Islet precursor cell (in vitro differentiated cells): ENCODE measurements around the gene SNCA.

ENCODE experiments used
- DNase-seq: peaks from one replicate; pipeline ENCODE4 v3.0.0-alpha.2; 2018

SNCA gene

GRCh38 chr4:89752932-89753598 is 83.9 kb downstream of the SNCA start:
- peak; percentile 87 for DNase-seq

- no peak for DNase-seq
These were observed 85.5 kb downstream of the SNCA start for GRCh38 chr4:89751416-89751815.

DNA sequence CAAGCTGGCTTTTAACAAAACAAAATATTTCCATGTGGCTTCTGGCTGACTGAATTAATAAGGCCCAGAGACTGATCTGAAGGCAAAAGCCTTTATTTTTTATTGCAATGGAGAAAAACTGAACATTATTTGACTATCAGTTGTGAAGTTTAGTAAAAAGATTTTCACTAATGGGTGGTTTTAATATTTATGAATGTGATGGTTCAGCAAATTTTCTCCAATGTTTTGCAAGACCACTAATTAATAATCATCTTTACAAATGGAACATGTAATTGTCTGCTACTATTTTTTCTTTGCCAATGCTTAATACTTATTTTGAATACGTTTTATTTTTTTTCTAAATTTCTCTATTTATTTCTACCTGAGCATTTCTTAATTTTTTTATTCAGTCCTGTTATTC is 90.6 kb downstream of the SNCA start:
- no peak for DNase-seq

DNA sequence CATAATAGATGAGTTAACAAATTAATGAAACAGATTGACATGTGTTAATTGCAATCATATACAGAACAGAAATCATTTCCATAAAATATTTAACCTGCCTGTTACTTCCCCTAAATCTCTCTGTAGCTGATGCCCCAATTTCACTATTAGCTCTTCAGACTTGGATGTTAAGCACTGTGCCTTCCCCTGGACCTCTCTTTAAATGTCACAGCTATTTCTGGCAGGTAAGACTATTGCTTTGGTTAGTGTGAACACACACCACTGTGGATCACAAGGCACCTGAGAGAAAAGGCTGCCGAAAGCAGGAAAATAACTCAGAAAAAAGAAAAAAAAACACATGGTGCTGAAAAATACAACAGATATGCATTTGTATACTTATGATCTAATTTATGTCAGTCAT is 91.3 kb downstream of the SNCA start:
- DNase-seq = no peak

DNA sequence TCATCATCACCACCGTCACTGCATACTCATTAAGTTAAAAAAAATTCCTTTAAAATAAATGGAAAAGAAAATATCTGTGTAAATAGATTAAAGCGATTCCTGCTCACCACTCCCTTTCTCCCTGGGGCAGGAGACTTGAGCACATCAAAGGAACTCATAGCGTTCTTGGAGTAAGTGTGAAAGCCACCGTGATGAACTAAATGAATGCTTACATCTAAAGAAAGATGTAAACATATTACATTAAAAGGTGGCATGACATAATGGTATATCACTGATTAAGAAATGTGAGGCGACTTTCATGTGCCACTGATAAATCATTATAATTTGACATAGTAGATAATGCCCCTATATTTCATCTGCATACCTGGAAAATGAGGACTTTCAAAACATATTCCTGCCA is 92.0 kb downstream of the SNCA start:
- no peak for DNase-seq

- DNase-seq = no peak
These were observed 95.2 kb downstream of the SNCA start for GRCh38 chr4:89741768-89742167.

DNA sequence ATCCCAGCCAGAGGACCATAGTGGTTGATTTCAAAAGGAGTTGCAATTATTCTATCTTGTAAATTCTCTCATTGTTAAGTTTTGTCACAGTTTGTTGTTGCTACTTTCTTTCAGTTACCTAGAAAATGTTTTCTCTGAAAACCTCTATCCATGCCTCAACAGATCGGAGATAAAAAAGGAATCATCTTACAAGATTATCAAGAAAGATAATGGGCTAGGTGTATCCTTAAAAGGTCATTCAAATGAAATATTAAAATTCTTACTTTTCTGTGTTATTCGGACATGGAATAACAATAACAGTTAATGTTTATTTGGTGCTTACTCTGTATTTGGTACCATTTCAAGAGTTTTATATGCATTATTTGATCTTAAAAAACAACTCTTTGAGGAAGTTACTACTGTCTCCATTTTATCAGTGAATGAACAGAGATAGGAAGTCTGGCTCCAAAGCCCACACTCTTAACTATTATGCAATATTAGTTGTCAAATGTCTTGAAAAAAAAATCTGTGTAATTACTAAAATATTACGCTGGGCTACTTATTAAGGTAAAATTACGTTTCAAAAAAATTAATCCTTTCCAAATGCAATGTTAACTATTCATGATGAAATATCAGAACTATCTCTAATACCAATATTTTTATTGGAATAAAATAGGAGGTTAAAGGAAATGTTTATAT is 97.5 kb downstream of the SNCA start:
- DNase-seq = no peak

- DNase-seq = peak; percentile 63
These were observed 99.1 kb downstream of the SNCA start for GRCh38 chr4:89737888-89738287.

DNA sequence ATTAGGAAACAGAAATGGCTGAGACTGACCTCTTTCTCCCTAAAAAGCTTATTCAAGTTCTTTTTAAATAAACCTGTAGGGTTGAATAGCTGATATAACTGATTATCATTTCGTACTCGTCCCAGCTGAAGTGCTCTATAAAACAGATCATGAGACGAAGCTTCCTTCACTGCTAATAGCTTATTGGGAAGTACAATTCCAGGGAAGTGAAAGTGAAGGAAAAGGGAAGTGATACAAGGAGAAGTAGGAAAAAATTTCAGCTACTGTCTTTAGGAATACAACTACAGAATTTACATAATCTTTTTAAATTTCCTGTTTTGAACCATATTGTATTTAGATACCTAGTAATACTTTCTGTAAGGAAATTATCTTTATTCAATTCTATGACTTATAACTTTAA is 103.0 kb downstream of the SNCA start:
- DNase-seq = no peak

DNA sequence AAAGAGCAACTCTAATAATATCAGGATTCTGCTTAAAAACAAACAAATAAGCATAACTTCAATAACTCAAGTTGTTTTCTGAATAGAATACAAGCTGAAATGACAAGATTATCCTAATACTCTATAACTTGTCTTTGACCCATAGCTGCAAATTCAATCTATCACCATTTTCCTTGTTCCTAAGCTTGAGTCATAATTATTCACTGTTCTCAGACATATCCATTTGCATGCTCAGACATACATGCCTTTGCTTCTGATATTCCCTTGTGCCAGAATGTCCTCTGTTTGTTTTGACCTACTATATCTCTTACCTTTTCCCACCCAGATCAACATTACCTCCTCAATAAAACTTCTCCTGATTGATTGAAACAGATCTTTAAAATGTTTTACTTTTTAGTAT is 109.7 kb downstream of the SNCA start:
- DNase-seq = no peak

DNA sequence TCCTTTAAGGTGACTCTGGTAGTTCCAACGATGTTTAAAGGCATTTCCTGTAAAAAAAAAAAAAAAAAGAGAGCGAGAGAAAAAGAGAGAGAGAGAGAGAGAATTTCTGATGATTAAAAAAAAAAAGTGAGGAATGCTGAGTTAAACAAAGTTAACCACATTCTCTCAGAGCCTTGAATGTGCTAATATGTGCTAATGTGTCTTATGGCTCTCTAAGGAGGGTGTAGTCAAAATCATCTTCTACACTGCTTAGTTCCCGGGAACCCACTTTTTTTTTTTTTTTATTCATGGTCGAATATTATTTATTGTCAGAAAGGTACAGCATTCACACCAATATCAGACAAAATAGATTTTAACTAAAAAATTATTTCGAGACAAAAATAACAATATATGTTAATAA is 111.7 kb downstream of the SNCA start:
- no peak for DNase-seq

DNA sequence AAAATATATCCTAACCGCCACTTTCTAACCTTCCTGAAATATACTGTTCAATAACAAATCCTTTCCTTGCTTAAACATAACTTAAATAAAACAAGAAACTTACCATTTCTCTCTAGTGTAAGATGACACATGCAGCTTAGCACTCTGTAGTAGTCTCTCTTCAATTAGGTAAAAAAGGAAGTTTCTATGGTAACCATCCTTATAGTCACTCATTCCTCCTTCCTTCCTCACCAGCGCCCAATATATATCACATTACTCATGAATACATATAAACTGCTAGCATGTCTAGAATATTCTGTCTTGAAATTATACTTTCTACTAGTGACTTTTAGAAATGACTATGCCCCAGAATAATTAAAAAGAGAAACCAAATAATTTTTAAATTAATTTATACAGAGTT is 112.2 kb downstream of the SNCA start:
- no peak for DNase-seq

DNA sequence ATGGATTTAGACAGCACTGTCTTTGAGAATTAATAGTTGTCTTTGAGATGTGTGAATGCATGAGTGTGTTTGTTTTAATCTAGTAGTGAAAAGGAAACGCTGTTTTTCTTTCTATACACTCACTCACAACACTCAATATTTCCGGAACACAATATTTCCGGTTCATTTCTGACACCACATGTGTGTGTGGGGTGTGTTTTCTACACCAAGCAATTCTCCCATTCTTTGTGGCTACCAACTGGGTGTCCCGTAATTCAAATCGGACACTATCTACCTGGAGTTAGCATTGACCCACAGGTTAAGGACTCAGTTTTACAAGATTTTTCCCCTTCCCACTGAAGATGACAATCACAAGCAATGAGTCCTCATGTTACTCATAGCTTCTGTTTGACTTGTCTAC is 113.9 kb downstream of the SNCA start:
- DNase-seq = no peak

GRCh38 chr4:89722517-89722916 is 114.4 kb downstream of the SNCA start:
- DNase-seq = no peak

DNA sequence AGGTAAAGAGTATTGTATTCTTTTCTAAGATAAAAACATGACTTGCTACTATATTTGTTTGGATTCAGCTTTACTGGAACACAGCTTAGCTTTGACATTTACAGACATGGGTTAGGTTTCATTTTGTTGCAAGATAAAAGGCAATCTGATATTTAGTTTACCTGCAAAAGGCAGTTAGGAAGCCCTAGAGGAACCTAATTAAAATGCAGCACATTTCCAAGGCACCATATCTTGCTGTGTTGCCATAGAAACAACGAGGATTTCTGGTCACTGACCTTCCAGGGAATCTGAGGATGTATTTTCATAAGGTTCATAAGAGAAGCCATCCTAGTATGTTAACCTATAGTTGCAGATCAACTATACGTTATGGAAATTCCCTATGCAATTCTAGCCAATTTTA is 116.0 kb downstream of the SNCA start:
- no peak for DNase-seq

DNA sequence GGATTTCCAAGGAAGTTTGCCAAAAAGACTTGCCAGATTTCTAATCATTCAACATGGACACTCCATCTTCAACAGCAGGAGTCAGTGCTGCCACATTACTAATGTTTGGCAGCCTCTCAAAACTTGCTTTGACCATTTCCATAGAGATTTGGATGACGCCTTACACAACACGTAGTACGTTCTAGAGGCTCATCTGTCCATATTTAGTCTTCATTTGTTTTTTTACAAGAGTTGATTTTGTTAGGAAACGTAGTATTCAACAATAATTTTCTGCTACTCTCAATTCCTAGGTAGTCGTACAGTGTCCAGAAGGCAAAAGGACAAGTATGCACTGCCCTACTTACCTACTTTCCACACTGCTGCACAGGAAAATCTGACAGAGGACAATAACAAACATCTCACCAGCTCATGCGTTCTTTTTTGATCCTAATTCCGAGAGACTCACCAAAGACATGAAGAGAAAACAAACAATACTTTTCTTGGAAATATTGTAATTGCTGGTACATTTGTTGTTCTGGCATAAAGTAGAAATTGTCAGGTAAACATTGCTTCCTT is 117.3 kb downstream of the SNCA start:
- DNase-seq = no peak

DNA sequence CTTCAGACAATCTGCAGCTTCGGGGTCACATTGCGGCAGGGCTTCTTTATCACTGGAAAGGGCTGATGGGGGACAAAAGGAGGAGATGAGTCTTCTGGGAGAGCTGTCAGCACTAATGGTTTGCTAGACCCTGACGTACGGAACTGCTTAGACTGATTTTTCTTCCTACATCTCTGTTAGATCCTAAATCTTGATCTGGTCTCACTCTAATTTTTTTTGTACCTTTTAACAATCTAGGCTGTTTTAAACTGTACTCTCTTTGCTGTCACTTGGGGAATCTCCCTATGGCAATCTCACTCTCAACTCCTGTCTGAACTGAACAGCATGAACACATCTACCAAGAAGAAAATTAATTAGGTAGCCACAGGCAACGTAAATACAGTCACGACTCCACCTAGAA is 120.1 kb downstream of the SNCA start:
- no peak for DNase-seq

- DNase-seq = no peak
These were observed 121.3 kb downstream of the SNCA start for GRCh38 chr4:89715631-89716030.

DNA sequence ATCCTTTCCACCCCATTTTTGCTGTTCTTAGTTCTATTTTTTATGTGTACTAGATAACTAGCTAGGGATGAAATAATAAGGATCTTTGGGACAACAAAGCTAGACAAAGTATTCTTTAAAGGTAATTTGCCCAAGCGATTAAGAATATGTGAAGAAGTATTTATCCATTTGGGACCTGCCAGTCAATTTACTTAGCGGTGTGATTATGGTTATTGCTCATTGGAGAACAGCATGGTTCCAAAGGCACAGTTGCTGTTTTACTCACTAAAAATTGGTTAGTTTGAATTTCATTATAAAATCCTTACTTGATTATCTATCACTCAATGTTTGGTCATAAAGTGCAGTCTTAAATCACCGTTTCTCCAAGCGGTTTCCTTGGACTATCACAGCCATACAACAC is 124.1 kb downstream of the SNCA start:
- DNase-seq = no peak

- DNase-seq = no peak
These were observed 124.8 kb downstream of the SNCA start for GRCh38 chr4:89712141-89712540.

DNA sequence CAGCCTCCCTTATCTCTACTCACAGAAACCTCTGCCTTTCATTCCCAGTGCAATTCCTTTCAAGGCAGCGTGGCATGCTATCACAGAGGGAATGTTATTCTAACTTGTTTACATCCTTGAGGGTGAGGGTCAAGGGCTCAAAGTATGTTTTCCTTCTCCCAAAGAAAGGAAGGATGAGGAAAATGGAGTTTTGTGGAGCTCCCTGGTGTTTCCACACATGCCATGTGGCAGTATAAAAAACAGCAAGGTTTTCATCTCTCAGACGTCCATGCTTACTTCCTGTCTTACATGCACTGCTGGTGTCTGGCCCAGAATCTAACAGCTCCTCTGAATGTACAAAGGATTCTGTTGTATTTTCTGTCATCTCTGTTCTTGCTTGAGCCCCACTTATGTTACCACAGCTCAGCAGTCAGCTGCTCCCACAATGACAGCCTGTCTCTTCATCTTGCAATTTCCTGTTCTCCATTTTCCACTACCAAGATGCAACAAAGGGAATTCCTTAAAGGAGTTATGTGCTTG is 128.0 kb downstream of the SNCA start:
- DNase-seq = peak; percentile 88

DNA sequence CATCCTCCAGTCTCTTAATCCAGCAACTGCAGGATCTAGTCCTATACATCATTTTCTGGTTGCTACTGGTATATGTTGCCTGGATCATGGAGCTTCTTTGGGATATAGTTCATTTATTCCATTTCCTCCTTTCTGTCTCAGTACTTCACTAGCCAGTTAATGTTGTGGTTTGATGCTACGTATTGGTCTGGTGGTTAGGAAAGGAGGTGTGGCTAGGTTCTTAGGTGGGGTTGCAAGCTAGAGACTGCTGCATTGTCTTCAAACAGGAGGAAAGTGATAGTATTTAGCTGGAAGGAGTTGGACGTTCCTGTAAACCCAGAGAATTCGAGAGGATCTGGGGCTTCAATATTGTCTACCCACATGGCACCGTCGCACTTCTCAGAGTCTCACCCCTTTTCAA is 129.5 kb downstream of the SNCA start:
- no peak for DNase-seq

DNA sequence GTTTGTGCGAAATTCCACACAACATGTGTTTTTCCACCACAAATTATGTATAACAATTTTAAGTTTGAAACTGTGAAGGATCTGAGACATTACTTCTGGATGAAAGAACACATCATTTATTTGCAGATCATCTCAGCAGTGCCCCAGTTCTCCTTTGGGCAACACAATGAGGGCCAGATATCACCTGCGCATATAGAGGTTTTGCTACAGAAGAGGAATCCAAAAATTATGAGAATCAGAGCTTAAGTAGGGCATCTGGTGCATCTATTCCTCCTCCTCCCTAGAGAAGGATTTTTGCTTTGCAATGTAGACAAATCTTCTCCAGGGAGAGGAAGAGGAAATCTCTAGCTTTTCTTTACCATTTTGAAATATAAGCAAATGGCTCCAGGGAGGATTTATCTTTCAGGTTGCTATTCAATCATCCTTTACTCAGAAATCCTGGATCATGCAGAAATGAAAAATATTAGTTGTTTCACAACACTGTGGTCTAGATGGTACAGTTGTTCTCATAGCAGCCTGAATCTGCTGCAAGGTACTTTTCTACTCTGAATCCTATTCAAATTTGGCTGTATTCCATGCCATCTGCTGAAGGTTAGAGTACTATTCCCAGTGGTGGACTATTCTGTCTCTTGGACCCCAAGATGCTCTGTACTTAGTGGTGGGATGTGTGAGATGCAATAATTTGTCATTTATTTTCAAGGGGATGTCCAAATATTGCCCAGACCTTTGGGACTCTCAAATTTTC is 132.1 kb downstream of the SNCA start:
- DNase-seq = no peak
